H9 (cell line): ENCODE data around the gene HCRTR1. TPM values are rescaled to one million over a fixed set of nuclear protein-coding genes. Genes with fewer than 3 reads are reported as not detected.

Experiments
- DNase-seq: peaks from one replicate; pipeline ENCODE4 v3.0.0-alpha.2; 2017
- H2AFZ ChIP-seq: one replicate; pipeline ENCODE4 v1.6.1; 2013; ENCODE audit warnings: mild to moderate bottlenecking, low read length, control low read depth, moderate library complexity
- H2AK5ac ChIP-seq: 2 replicates; pipeline ENCODE4 v1.6.1; 2013; ENCODE audit warnings: low read length, control low read depth, mixed read lengths; ENCODE audit not compliant: insufficient read length
- H2BK120ac ChIP-seq: one replicate; pipeline ENCODE4 v1.6.1; 2013; ENCODE audit warnings: low read depth, mild to moderate bottlenecking, low read length, control low read depth, inconsistent platforms; ENCODE audit not compliant: poor library complexity, severe bottlenecking
- H2BK12ac ChIP-seq: 2 replicates; pipeline ENCODE4 v1.6.1; 2013; ENCODE audit warnings: low read length, control low read depth, mixed read lengths, low read depth; ENCODE audit not compliant: insufficient read length
- H2BK15ac ChIP-seq: 2 replicates; pipeline ENCODE4 v1.6.1; 2013; ENCODE audit warnings: low read depth, low read length, control low read depth
- H2BK20ac ChIP-seq: one replicate; pipeline ENCODE4 v1.6.1; 2013; ENCODE audit warnings: low read depth, mild to moderate bottlenecking, low read length, control low read depth, inconsistent platforms; ENCODE audit not compliant: poor library complexity, severe bottlenecking
- H2BK5ac ChIP-seq: 2 replicates; pipeline ENCODE4 v1.6.1; 2013; ENCODE audit warnings: low read length, control low read depth, mixed read lengths; ENCODE audit not compliant: insufficient read length
- H3K14ac ChIP-seq: 2 replicates; pipeline ENCODE4 v1.6.1; 2013; ENCODE audit warnings: low read length, control low read depth; ENCODE audit not compliant: insufficient read depth
- H3K18ac ChIP-seq: 2 replicates; pipeline ENCODE4 v1.6.1; 2013; ENCODE audit warnings: low read depth, mild to moderate bottlenecking, mixed read lengths, low read length, control low read depth; ENCODE audit not compliant: insufficient read length
- H3K23ac ChIP-seq: 2 replicates; pipeline ENCODE4 v1.6.1; 2013; ENCODE audit warnings: low read length, control low read depth, mixed read lengths, low read depth; ENCODE audit not compliant: insufficient read length
- H3K23me2 ChIP-seq: 2 replicates; pipeline ENCODE4 v1.6.1; 2013; ENCODE audit warnings: low read depth, mild to moderate bottlenecking, mixed read lengths, low read length, control low read depth; ENCODE audit not compliant: insufficient read length, poor library complexity, severe bottlenecking
- H3K27ac ChIP-seq: 2 replicates; pipeline ENCODE4 v1.5.1; 2013; ENCODE audit warnings: low read length, control low read depth, mixed read lengths, low read depth; ENCODE audit not compliant: insufficient read length
- H3K27me3 ChIP-seq: 2 replicates; pipeline ENCODE4 v1.6.1; 2013; ENCODE audit warnings: low read length, control low read depth, inconsistent platforms; ENCODE audit not compliant: insufficient read depth
- H3K4ac ChIP-seq: 2 replicates; pipeline ENCODE4 v1.6.1; 2013; ENCODE audit warnings: low read depth, mild to moderate bottlenecking, control low read depth, inconsistent platforms, low read length, moderate library complexity
- H3K4me1 ChIP-seq: 2 replicates; pipeline ENCODE4 v1.6.1; 2013; ENCODE audit warnings: low read length, control low read depth, inconsistent platforms; ENCODE audit not compliant: insufficient read depth
- H3K4me2 ChIP-seq: 2 replicates; pipeline ENCODE4 v1.6.1; 2013; ENCODE audit warnings: low read length, control low read depth, mixed read lengths; ENCODE audit not compliant: insufficient read length, insufficient read depth
- H3K56ac ChIP-seq: 2 replicates; pipeline ENCODE4 v1.6.1; 2013; ENCODE audit warnings: low read depth, mild to moderate bottlenecking, mixed read lengths, low read length, control low read depth; ENCODE audit not compliant: insufficient read length
- H3K79me1 ChIP-seq: 2 replicates; pipeline ENCODE4 v1.6.1; 2013; ENCODE audit warnings: low read depth, mild to moderate bottlenecking, moderate library complexity, low read length, control low read depth, inconsistent platforms; ENCODE audit not compliant: insufficient read depth, poor library complexity, severe bottlenecking
- H3K79me2 ChIP-seq: 2 replicates; pipeline ENCODE4 v1.6.1; 2013; ENCODE audit warnings: low read length, control low read depth, inconsistent platforms; ENCODE audit not compliant: insufficient read depth
- H3K9ac ChIP-seq: 2 replicates; pipeline ENCODE4 v1.6.1; 2013; ENCODE audit warnings: low read length, control low read depth, mixed read lengths; ENCODE audit not compliant: insufficient read length; ENCODE audit errors: extremely low read depth
- H3K9me3 ChIP-seq: one replicate; pipeline ENCODE4 v1.6.1; 2013; ENCODE audit warnings: low read depth, low read length, inconsistent platforms; ENCODE audit not compliant: control insufficient read depth
- H3T11ph ChIP-seq: one replicate; pipeline ENCODE4 v1.6.1; 2013; ENCODE audit warnings: mild to moderate bottlenecking, low read length, control low read depth, inconsistent platforms
- H4K20me1 ChIP-seq: one replicate; pipeline ENCODE4 v1.6.1; 2013; ENCODE audit not compliant: control insufficient read depth, insufficient read length, insufficient read depth
- H4K5ac ChIP-seq: 2 replicates; pipeline ENCODE4 v1.6.1; 2013; ENCODE audit warnings: low read depth, mild to moderate bottlenecking, mixed read lengths, low read length, control low read depth; ENCODE audit not compliant: insufficient read length
- H4K8ac ChIP-seq: replicated peaks from 2 replicates; pipeline ENCODE4 v1.6.1; 2013; ENCODE audit warnings: low read length, control low read depth, mixed read lengths, low read depth; ENCODE audit not compliant: insufficient read length
- H4K91ac ChIP-seq: 2 replicates; pipeline ENCODE4 v1.6.1; 2013; ENCODE audit warnings: low read depth, mild to moderate bottlenecking, moderate library complexity, mixed read lengths, low read length, control low read depth; ENCODE audit not compliant: insufficient read length
- H3K27ac Mint-ChIP-seq, 3 experiments: 2 replicates in 2 of 3; 3 replicates in 1 of 3; pipeline ENCODE4 v1.8.0; 2020 to 2021; ENCODE audit warnings: mixed read lengths in 3 of 3, mild to moderate bottlenecking in 1 of 3, moderate library complexity in 1 of 3
- H3K27me3 Mint-ChIP-seq: 2 replicates; pipeline ENCODE4 v1.8.0; 2021; ENCODE audit warnings: low read depth, mild to moderate bottlenecking, moderate library complexity, mixed read lengths
- H3K36me3 Mint-ChIP-seq, 3 experiments: 2 replicates in 2 of 3; 3 replicates in 1 of 3; pipeline ENCODE4 v1.8.0; 2020 to 2021; ENCODE audit warnings: low read depth in 3 of 3, mixed read lengths in 3 of 3; ENCODE audit not compliant: insufficient read depth in 1 of 3
- H3K4me1 Mint-ChIP-seq, 2 experiments: 2 replicates each; pipeline ENCODE4 v1.8.0; 2020; ENCODE audit warnings: mixed read lengths in 2 of 2
- H3K4me3 Mint-ChIP-seq, 2 experiments: 2 replicates in 1 of 2; 3 replicates in 1 of 2; pipeline ENCODE4 v1.8.0; 2020 to 2021; ENCODE audit warnings: mild to moderate bottlenecking in 2 of 2, mixed read lengths in 2 of 2, moderate library complexity in 1 of 2
- H3K9me3 Mint-ChIP-seq, 2 experiments: 2 replicates in 1 of 2; 3 replicates in 1 of 2; pipeline ENCODE4 v1.8.0; 2020; ENCODE audit warnings: mild to moderate bottlenecking in 2 of 2, mixed read lengths in 2 of 2, moderate library complexity in 1 of 2
- WGBS: extraction: QIAGEN DNeasy Blood & Tissue Kit; methylation state at CpG from one replicate; pipeline ENCODE4 v1.1.7; 2013; ENCODE audit warnings: missing lambda C conversion rate, low lambda C conversion rate, mixed read lengths; ENCODE audit not compliant: insufficient read length; ENCODE audit errors: extremely low coverage; 5-methylcytosine and 5-hydroxymethylcytosine counted together
- total RNA-seq: library from RNA; stranded (reverse); gene quantifications from 2 replicates; pipeline ENCODE4 v1.2.1, GENCODE V29; 2021
- TF ChIP-seq, protein P1 (sequence below): fragments of 200-600 bp; sonication (generic); conservative IDR thresholded peaks from 3 replicates; pipeline ENCODE4 v1.8.0; 2021; ENCODE audit warnings: antibody characterized with exemption, mild to moderate bottlenecking

The HCRTR1 gene
- total RNA-seq, 1 experiment from 2014 or later, result not detected

DNA sequence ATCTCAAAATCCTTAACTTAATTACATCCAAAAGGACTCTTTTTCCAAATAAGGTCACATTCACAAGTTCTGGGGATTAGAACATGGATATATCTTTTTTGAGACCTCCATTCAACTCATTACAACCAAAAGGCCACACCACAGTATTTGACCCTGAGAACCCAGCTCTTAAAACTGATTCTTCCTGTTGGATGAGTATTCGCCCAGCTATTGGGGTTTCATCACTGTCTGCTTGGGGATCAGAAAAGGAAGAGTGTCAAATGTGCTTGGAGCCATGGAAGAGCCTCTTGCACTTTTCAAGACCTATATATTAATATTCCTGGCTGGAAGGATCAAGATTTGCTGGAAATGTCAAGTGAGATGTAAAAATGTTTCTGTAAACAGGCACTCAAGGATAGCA lies 46.6 kb upstream of the HCRTR1 start:
- no CpG with 5 or more reads among the region's 1 CpG for WGBS
- H2BK5ac ChIP-seq, result no peak overlapping the region
- no peaks in the 10 kb centered on the region for H3K79me1 ChIP-seq
- no peak overlapping the region for H3K4ac ChIP-seq
- no peaks in the 10 kb centered on the region for H3K27me3 ChIP-seq
- Mint-ChIP-seq H3K4me1 (peaks cover 10 to 22% of the 10 kb centered on the region in 2 experiments), H3K36me3 (no peaks in the 10 kb centered on the region), H3K4me3 (no peak overlapping the region), H3K27ac (no peak overlapping the region), H3K9me3 (no peaks in the 10 kb centered on the region; a peak in 1 of 5 replicates), H3K27me3 (peaks cover 10% of the 10 kb centered on the region)
- H3K14ac ChIP-seq, result no peak overlapping the region
- no peak overlapping the region for H2BK15ac ChIP-seq
- H4K91ac ChIP-seq, result no peak overlapping the region
- no peaks in the 10 kb centered on the region for H3K4me1 ChIP-seq
- H3K56ac ChIP-seq, result no peak overlapping the region
- no peak overlapping the region for H3K23ac ChIP-seq
- H2AFZ ChIP-seq, result no peak overlapping the region
- no peak overlapping the region for H3T11ph ChIP-seq
- H2AK5ac ChIP-seq, result no peak overlapping the region
- H4K8ac ChIP-seq, result no peak overlapping the region
- no peak overlapping the region for H2BK120ac ChIP-seq
- no peaks in the 10 kb centered on the region for H3K23me2 ChIP-seq
- no peak overlapping the region for H3K18ac ChIP-seq
- H4K20me1 ChIP-seq, result no peaks in the 10 kb centered on the region
- no peaks in the 10 kb centered on the region for H3K79me2 ChIP-seq
- no peak for DNase-seq
- no peak overlapping the region for H2BK20ac ChIP-seq
- H3K4me2 ChIP-seq, result no peak overlapping the region
- H4K5ac ChIP-seq, result no peak overlapping the region
- no peak overlapping the region for H2BK12ac ChIP-seq
- H3K9me3 ChIP-seq, result no peaks in the 10 kb centered on the region
- TF ChIP-seq, protein P1, sequence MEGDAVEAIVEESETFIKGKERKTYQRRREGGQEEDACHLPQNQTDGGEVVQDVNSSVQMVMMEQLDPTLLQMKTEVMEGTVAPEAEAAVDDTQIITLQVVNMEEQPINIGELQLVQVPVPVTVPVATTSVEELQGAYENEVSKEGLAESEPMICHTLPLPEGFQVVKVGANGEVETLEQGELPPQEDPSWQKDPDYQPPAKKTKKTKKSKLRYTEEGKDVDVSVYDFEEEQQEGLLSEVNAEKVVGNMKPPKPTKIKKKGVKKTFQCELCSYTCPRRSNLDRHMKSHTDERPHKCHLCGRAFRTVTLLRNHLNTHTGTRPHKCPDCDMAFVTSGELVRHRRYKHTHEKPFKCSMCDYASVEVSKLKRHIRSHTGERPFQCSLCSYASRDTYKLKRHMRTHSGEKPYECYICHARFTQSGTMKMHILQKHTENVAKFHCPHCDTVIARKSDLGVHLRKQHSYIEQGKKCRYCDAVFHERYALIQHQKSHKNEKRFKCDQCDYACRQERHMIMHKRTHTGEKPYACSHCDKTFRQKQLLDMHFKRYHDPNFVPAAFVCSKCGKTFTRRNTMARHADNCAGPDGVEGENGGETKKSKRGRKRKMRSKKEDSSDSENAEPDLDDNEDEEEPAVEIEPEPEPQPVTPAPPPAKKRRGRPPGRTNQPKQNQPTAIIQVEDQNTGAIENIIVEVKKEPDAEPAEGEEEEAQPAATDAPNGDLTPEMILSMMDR, result no peak
- H3K9ac ChIP-seq, result no peak overlapping the region
- H3K27ac ChIP-seq, result no peak overlapping the region
